Measurements from ENCODE around the gene PRTFDC1.

GRCh38 chr10:24874133-24874532 lies 78.3 kb downstream of the PRTFDC1 start:
- no peak for TF ChIP-seq CTCF (IDR thresholded peaks at IDR 0.05 in 8 of 11, conservative IDR thresholded peaks at IDR 0.05 in 3 of 11)
- TF ChIP-seq POLR2AphosphoS5 (IDR thresholded peaks at IDR 0.05), result no peak
- no peak for TF ChIP-seq POLR2A (IDR thresholded peaks at IDR 0.05)
